Stimulated activated CD4-positive, alpha-beta T cell treated with anti-CD3 and anti-CD28 coated beads, Interleukin-15, amount 100 ng/mL, for 1 hour (primary cell): ENCODE data around the gene PRPF40A.
"Not testable (repeated sequence)": the region's sequence is repeated elsewhere in the genome, so short reads cannot be mapped to it uniquely, and the experiment has no call there.

ENCODE experiments used
- DNase-seq, 2 donors: peaks; one replicate each; pipeline ENCODE4 v3.0.0-alpha.2; 2020; ENCODE audit warnings: low read depth in 1 of 2, low spot score in 1 of 2

Gene PRPF40A

DNA sequence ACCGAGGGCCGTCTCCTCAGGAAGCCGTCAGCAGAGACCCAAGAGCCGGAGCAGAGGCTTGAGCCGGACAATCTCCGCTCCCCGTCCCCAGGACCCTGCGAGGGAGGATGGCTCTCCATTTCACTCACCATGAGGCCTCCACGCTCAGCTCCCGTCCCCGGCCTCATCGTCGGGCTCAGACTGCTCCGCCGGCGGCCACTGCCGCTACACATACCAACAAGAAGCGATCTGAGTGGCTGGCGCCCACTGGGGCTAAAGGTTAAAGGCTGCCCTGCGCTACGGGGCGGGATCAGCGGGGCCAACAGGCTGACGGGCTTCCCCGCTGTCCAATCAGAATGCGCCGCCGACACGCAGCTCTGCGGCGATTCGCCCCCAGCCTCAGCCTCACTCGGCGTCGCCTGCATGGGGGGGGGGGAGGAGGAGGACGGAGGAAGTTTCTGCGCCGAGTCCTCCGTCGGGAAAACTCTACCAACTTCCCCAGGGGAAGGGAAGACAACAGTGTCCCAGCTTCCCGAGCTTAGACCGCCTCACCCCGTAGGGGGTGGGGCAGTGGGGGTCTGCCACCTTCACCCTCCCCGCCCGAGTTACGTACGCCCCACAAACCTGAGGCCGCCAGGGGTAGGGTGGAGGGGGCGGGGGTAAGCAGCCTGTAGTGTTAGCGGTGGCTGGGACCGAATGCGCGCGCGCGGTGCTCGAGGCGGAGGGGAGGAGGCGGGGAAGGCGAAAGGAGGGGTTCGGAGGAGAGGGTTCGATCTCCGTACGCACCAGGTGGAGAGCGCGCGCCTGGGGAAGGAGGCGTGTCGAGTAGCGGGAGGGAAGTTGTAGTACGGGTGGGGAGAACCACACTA lies at the start of gene PRPF40A:
Gene PRPF40A, minus strand, starts transcription at position 234 of the 848 bp plus-strand sequence. Its CDS starts 22 bp downstream, at position 212.
- peak; percentile 96 to 99 for DNase-seq

DNA sequence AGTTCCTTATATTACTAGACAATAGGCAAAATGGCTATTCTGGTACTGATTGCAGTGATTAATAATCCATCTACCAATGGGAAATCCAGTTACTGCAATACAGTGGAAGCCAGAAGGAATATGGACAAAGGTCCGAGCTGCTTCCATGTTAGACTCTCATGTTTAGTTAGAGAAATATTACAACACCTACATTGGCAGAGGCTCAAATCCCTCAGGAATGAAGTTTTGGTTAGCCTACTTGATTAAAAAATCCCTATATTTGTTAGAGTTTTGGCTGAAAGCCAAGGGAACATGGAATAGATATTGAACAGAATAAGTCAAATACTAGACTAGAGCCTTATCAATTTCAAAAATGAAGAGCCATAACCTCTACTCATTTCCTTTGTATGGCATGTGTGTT lies 49.7 kb upstream of the PRPF40A start:
- DNase-seq: no peak

DNA sequence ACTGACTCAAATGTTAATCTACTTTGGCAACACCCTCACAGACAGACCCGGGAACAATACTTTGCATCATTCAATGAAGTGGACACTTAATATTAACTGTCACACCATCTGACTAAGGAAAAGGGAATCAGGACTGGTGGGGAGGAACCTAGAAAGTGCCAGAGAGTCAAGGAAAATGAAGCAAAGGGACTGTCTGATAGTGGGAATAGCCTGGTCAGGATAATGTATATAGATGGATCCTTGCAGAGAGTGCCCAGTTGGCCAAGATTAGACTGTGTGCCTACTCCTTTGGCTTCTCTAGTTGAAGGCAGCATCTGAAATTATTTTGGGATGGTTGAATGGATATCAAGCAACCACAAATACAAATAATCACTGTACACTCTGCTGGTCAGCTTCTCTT lies 46.4 kb upstream of the PRPF40A start:
- DNase-seq: no peak

DNA sequence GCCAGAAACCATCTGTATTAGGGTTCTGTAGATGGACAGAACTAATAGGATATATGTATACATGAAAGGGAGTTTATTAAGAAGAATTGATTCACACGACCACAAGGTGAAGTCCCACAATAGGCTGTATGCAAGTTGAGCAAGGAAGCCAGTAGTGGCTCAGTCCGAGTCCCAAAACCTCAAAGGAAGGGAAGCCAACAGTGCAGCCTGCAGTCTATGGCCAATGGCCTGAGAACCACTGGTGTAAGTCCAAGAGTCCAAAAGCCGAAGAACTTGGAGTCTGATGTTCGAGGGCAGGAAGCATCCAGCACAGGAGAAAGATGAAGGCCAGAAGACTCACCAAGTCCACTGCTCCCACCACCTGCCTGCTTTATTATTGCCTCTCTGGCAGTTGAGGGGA lies 45.9 kb upstream of the PRPF40A start:
- not testable (repeated sequence) for DNase-seq

DNA sequence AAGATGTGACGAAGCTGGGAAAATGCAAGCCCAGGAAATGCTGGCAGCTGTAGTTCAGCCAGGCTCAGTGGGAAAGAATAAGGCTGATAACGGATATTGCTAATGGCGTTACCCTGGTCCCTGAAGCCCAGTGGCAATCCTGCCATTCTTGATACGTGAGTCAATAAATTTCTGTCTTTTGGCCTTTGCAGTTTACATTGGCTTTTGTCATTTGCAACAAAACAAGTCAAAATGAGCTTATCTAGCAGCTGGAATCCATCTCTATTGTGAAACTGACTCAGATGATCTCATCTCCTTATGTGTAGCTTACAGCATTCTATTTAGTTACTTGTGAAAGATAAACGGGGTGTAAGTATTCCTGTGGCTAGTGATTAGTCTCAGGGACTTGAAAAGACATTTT lies 44.9 kb upstream of the PRPF40A start:
- DNase-seq: no peak

DNA sequence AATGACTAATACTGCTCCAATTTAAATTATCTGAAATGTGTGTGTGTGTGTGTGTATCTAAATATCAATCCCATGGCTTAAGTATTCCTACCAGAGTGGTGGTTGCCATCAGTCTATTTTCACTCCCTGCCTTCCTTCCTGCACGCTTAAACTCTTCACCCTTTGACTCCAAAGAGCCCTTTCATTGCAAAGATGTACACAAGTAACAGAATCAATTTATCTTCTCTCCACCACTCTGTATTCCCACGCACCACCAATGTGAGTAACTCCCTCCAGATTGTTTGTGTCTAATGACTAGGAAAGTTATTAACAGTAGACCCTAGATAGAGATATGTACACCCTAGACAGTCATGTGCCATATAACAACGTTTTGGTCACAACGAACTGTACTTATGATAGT lies 44.0 kb upstream of the PRPF40A start:
- no peak for DNase-seq

DNA sequence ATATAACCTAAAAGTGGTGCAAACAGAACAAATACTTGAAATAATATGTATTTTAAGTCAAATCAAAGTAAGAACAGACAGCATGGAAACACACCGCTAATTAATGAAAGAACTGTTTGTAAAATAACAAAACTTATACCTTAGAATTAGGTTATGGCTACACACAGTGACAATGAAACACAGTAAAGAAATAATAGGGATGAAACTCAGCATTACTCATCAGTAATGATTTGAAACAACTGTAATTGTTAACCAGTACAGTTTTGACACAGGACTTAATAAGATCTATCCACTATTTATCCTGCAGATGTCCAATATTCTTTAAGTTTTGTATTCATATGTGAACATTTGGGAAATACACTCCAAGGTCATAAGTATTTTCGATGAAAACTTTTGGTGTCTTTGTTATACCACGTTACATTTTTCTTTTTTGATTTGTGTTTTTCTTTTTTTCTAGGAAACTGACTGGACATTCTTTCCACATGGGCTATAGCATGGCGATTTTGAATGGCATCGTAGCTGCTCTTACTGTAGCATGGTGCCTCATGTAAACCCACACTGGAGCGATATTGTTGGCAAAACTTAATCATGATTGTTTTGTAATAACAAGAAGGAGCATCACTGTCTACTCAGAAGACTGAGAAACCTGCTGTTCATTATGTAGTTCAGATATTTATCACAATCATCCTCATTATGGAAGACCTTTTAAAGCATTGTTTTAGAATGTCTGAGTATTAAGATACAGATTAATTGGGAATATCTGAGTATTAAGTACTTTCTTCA lies 42.2 kb upstream of the PRPF40A start:
- DNase-seq: no peak

DNA sequence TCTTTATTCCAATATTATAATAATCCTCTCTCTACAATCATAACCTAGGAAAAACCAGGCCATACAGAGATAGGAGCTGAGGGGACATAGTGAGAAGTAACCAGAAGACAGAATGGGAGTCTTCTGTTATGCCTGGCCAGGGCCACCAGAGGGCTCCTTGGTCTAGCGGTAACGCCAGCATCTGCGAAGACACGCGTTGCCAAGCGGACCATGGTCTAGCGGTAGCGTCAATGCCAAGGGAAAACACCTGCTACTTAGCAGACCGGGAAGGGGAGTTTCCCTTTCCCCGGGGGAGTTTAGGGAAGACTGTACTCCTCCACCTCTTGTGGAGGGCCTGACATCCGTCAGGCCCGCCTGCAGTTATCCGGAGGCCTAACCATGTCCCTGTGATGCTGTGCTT lies 37.8 kb upstream of the PRPF40A start:
- no peak for DNase-seq

DNA sequence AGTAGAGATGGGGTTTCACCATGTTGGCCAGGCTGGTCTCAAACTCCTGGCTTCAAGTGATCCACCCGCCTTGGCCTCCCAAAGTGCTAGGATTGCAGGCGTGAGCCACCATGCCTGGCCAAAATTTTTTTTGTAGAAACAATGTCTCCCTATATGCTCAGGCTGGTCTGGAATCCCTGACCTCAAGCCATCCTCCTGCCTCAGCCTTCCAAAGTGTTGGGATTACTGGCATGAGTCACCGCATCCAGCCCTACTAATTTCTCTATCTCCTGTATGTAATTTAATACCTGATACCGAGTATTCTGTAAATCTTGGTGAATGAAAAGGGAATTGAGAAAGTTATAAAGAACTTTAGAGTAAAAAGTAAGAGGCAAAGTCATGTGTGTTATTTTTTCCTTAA lies 30.5 kb upstream of the PRPF40A start:
- not testable (repeated sequence) for DNase-seq

DNA sequence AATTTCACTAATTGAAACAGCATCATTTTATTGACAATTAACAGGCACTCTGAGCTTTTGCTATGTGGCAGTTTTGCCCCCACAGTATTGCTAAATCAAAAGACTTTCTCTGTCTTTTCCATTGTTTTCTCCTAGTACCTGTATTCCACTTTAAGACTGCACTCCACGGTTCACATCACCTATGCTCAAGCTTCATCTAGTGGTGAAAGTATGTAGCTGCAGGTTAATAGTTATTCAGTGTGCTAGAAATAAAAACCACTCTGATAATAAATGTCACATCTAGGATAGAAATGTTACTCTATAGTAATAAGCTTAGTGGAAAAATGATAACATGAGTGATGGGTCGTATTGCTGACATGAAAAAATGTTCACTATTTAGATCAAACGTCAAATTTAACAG lies 25.7 kb upstream of the PRPF40A start:
- DNase-seq: no peak

DNA sequence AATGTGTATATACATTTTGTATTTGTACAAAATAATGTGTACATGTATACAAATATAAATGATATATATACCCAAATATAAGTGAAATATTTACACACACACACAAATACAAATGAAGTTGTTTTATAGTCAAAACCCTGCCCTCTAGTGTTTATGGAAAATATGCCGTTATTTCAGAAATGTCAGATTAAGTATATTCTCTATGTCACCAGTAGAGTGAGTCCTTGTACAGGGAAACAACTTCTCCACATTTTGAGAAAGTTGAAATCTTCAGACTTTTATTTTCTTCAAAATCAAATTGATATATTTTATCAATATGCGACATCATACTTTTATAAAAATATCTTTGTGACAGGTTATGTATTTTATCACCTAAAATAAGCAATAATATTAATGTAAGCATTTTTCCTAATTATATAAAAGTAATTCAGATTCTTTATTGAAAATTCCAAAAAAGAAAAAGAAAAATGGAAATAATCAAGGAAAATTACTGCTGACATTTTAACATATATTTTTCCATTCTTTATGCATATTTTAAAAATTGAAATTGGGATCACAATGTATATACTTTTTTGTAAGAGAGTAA lies 23.6 kb upstream of the PRPF40A start:
- DNase-seq: no peak

DNA sequence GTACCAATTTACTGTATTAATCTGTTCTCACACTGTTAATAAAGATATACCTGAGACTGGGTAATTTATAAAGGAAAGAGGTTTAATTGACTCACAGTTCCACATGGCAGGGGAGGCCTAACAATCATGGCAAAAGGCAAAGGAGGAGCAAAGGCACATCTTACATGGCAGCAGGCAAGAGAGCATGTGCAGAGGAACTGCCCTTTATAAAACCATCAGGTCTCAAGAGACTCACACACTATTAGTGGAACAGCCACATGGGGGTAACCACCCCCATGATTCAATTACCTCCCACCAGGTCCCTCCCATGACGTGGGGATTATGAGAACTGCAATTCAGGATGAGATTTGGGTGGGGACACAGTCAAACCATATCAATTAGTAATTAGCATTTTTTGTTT lies 22.4 kb upstream of the PRPF40A start:
- not testable (repeated sequence) for DNase-seq

DNA sequence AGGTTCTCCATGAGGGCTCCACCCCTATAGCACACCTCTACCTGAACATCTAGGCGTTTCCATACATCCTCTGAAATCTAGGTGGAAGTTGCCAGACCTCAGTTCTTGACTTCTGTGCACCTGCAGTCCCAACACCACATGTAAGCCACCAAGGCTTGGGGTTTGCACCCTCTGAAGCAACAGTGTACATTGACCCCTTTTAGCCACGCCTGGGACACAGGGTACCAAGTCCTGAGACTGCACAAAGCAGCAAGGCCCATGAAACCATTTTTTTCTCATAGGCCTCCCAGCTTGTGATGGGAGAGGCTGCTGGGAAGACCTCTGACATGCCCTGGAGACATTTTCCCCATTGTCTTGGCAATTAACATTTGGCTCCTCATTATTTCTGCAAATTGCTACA lies 21.2 kb upstream of the PRPF40A start:
- DNase-seq: no peak

DNA sequence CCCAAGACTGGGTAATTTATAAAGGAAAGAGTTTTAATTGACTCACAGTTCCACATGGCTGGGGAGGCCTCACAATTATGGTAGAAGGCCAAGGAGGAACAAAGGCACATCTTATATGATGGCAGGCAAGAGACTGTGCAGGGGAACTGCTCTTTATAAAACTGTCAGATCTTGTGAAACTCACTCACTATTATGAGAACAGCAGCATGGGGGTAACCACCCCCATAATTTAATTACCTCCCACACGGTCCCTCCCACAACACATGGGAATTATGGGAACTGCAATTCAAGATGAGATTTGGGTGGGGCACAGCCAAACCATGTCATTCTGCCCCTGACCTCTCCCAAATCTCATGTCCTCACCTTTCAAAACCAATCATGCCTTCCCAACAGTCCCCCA lies 20.2 kb upstream of the PRPF40A start:
- DNase-seq: not testable (repeated sequence)

DNA sequence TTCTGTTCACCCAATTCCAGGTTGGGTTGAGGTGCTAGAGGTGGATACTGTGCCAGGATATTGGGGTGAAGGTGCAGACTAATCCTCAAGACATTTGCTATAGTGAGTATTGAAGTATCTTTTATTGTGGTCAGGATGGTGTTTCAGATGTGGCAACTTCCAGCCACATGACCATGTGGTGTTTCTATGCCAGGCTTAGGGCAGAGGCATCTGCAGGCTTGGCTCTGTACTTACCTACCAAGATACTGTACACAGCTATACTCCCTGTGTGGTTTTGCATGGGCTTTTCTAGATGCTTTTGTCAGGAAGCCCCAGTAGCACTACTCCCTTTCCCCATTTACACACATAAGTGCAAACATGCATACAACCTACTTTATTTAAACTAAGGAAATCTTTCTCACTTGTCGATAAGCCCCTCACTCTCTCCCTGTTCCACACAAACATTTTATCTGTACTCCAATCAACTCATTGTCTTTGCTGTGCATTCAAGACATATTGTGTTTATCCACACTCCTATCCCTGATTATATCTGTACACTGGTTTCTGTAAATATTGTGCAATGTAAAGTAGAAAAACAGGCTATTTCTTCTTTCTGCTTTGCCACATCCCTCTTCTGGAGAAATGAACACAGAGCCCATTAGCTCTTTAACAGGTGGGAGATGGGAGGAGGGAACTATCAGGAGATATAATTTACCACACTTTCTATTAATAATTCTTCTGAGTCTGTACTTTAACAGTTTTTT lies 13.5 kb upstream of the PRPF40A start:
- no peak for DNase-seq

DNA sequence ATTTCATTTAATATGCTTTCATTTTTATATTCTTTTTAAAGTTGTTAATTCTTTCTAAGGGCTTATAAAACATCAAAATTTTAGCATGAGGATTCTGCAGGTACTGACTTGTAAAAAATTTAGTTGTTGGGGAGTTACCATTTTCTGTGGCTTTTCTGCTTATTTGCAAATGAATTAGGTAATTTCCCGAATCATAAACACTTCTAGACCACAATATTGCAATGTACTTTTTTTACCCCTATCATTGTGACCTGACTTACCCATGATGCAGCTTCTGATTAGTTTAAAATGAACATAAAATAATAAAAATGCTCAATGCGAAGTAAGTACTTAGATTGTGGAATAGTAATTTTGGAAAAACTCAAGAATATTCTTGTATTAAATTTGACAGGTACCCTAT lies 12.6 kb upstream of the PRPF40A start:
- DNase-seq: no peak

DNA sequence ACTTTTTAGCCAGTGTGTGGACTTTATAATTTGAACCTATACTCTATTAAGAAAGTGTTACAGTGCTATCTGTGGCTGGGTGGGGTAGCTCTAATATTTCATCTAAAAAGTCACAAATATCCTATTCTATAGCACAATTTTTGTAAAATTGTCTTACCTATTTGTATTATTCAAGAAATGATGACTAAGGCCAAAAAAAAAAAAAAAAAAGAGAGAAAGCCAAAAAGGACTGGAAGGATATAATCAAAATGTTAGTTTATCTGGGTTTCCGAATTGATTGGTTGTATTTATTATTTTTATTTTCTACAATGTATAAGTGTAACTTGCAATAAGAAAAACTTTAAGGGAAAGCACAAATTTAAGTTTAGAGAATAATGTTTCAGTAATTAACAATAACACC lies 6.7 kb upstream of the PRPF40A start:
- DNase-seq: no peak

DNA sequence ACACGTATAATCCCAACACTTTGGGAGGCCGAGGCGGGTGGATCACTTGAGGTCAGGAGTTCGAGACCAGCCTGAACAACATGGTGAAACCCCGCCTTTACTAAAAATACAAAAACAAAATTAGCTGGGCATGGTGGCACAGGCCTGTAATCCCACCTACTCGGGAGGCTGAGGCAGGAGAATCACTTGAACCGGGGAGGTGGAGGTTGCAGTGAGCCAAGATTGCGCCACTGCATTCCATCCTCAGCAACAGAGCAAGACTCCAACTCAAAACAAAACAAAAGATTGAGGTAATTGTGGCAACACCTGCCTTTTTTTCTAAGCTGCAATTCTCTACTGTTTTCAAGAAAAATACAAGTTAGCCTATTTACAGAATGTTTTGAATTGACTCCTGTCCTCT lies 5.4 kb upstream of the PRPF40A start:
- DNase-seq: not testable (repeated sequence)

DNA sequence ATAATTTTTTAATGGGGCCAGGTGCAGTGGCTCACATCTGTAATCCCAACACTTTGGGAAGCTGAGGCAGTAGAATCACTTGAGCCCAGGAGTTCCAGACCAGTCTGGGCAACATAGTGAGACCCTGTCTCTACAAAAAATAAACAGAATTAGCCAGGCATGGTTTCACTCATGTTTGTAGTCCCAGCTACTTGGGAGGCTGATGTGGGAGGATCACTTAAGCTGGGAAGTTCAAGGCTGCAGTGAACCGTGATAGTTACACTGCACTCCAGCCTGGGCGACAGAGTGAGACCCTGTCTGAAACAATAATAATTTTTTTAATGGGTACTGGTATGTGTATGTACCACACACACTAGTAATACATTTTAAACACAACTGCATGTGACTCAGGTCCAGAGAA lies 3.5 kb upstream of the PRPF40A start:
- no peak for DNase-seq

DNA sequence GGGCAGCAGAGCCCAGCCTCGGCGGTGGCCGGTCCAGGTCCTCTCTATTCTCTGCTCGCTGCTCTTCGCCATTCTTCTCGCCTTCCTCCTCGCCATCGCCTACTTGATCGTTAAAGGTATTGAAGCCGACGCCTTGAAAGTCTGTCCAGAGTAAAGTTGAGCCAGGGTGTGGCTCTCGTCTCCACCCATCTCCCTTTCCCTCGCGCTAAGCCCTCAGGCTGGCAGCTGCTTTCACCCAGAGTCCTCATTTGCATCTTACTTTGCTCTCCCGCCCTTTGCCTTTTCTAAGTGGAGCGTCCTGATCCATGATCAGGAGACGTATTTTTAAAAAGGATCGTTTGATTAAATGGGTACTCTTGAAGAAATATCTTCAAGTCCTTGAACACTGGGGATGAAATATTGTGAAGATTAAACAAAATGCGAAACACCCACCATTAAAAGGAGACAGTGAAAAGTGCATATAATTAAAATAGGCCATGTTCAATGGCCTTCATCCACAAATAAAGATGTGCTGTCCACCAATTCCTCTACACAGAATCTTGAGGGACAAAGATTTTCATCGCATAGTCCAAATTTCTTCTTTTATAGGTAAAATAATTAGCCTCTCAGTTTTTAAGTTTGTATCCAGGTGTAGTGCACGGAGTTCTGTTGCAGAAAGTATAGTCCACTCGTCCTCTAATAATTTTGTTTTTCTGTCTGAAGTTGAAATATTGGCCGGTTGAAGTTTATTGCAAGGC lies 1.8 kb upstream of the PRPF40A start:
- DNase-seq: no peak
